Parathyroid adenoma (tissue), 2 donors: ENCODE data around the gene PRLH.

Experiments
- H2AFZ ChIP-seq: fragments of 300-600 bp; sonication (generic); one replicate; pipeline ENCODE4 v1.7.0; 2017; ENCODE audit warnings: antibody characterized with exemption, mild to moderate bottlenecking
- H3K27ac ChIP-seq: fragments of 300-600 bp; sonication (generic); one replicate; pipeline ENCODE4 v1.7.0; 2017
- H3K27me3 ChIP-seq: fragments of 300-600 bp; sonication (generic); one replicate; pipeline ENCODE4 v1.7.0; 2017; ENCODE audit warnings: low read length; ENCODE audit not compliant: control insufficient read depth, insufficient read depth
- H3K36me3 ChIP-seq: fragments of 300-600 bp; sonication (generic); one replicate; pipeline ENCODE4 v1.7.0; 2017; ENCODE audit warnings: low read length; ENCODE audit not compliant: control insufficient read depth, insufficient read depth
- H3K4me1 ChIP-seq: fragments of 300-600 bp; sonication (generic); one replicate; pipeline ENCODE4 v1.7.0; 2017; ENCODE audit warnings: control low read depth
- H3K4me2 ChIP-seq: fragments of 300-600 bp; sonication (generic); one replicate; pipeline ENCODE4 v1.7.0; 2017; ENCODE audit warnings: low read length
- H3K4me3 ChIP-seq: fragments of 300-600 bp; sonication (generic); one replicate; pipeline ENCODE4 v1.7.0; 2017; ENCODE audit warnings: low read depth, low read length
- H3K79me2 ChIP-seq: fragments of 300-600 bp; sonication (generic); one replicate; pipeline ENCODE4 v1.7.0; 2017; ENCODE audit warnings: control low read depth
- H3K9ac ChIP-seq: fragments of 300-600 bp; sonication (generic); one replicate; pipeline ENCODE4 v1.7.0; 2017; ENCODE audit warnings: mild to moderate bottlenecking
- H3K9me3 ChIP-seq: fragments of 300-600 bp; sonication (generic); one replicate; pipeline ENCODE4 v1.7.0; 2017; ENCODE audit warnings: low read length; ENCODE audit not compliant: control insufficient read depth
- TF ChIP-seq, protein P1 (sequence below): fragments of 300-600 bp; sonication (generic); IDR thresholded peaks from one replicate; pipeline ENCODE4 v1.7.0; 2017; ENCODE audit warnings: antibody characterized with exemption, mild to moderate bottlenecking
- donor health status: primary hyperparathyroidism.

PRLH gene

DNA sequence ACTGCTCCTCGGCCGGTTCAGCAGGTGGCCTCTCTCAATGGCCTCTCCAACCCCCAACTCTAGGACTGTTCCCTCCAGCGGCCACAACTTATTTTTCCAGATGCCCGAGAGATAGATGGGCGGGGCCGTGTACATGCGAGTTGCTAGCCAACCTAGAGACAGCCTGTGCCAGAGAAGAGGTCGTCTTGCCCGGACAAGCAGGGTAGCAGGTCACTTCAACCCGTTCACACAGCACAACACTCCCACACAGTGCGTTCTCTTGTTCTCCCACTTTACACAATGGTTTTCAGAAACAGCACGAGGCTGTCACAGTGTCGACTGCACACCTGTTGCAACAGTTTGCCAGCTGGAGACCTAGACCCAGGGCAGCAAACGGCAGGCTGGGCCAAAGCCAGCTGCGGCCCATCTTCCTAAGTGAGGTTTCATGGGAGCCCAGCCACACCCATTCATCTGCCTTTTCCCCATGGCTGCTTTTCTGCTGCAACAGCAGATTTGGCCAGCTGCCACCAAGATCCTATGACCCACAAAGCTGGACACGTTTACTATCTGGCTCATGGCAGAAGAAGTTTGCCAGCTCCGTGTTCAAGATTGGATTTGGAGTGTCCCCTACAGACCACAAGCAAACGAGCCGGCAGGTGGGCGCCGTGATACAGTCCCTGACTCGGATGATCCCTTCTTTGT lies 7.3 kb upstream of the PRLH start:
- no peak overlapping the region for H2AFZ ChIP-seq
- H3K4me1 ChIP-seq: no peaks in the 10 kb centered on the region
- no peaks in the 10 kb centered on the region for H3K79me2 ChIP-seq
- no peak overlapping the region for H3K27ac ChIP-seq
- H3K9ac ChIP-seq: no peak overlapping the region
- H3K9me3 ChIP-seq: no peaks in the 10 kb centered on the region
- TF ChIP-seq, protein P1, sequence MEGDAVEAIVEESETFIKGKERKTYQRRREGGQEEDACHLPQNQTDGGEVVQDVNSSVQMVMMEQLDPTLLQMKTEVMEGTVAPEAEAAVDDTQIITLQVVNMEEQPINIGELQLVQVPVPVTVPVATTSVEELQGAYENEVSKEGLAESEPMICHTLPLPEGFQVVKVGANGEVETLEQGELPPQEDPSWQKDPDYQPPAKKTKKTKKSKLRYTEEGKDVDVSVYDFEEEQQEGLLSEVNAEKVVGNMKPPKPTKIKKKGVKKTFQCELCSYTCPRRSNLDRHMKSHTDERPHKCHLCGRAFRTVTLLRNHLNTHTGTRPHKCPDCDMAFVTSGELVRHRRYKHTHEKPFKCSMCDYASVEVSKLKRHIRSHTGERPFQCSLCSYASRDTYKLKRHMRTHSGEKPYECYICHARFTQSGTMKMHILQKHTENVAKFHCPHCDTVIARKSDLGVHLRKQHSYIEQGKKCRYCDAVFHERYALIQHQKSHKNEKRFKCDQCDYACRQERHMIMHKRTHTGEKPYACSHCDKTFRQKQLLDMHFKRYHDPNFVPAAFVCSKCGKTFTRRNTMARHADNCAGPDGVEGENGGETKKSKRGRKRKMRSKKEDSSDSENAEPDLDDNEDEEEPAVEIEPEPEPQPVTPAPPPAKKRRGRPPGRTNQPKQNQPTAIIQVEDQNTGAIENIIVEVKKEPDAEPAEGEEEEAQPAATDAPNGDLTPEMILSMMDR: no peak
- no peaks in the 10 kb centered on the region for H3K36me3 ChIP-seq
- no peak overlapping the region for H3K4me3 ChIP-seq
- no peak overlapping the region for H3K4me2 ChIP-seq
- no peaks in the 10 kb centered on the region for H3K27me3 ChIP-seq

DNA sequence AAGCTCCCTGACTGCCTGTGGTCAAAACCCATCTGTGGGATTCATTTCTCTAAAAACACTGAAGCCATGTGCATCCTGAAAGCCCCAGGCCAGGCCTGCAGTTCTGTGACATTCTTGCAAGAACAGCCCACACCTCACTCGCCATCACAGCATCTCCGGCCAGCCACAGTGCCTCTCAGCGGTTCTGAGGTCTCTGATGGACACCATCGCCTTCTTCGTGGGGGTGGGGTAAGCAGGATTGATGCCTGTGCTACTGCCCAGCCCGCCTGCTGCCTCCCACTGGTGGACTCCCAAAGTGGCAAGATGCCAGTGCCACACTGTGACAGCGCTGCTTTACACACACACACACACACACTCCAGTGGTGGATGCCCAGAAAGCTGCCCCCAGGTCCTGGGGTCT lies 5.2 kb upstream of the PRLH start:
- TF ChIP-seq, protein P1: no peak

DNA sequence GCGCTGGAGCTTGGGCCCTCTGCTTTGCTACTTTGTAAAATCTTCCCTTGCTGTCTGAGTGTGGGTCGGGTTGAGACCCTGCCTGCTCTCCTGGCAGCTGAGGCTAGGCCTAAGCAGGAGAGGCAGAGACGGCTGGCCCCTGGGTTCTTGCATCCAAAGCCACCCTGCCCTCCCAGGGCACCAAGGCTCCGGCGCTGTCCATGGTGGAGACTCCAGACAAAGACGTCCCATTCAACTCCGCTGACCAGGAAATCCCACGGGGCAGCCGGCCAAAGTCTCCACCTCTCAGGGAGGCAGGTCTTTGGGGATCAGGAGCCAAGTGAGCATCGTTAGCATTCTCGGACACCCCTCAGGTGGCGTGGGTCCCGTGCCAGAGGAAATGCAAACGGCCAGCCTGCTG lies 2.6 kb upstream of the PRLH start:
- TF ChIP-seq, protein P1: no peak
- H3K79me2 ChIP-seq: no peaks in the 10 kb centered on the region
- no peaks in the 10 kb centered on the region for H3K9me3 ChIP-seq
- no peaks in the 10 kb centered on the region for H3K36me3 ChIP-seq
- H3K9ac ChIP-seq: no peak overlapping the region
- no peaks in the 10 kb centered on the region for H3K27me3 ChIP-seq
- H3K4me1 ChIP-seq: no peaks in the 10 kb centered on the region
- no peak overlapping the region for H2AFZ ChIP-seq
- no peak overlapping the region for H3K4me3 ChIP-seq
- H3K27ac ChIP-seq: no peak overlapping the region
- H3K4me2 ChIP-seq: no peak overlapping the region

More for the DNA sequence above, 5.2 kb upstream of the PRLH start:
- Histone ChIP-seq H3K27me3 (no peaks in the 10 kb centered on the region), H3K27ac (no peak overlapping the region), H3K36me3 (no peaks in the 10 kb centered on the region), H3K4me1 (no peaks in the 10 kb centered on the region), H3K4me3 (no peak overlapping the region), H3K4me2 (no peak overlapping the region), H3K9ac (no peak overlapping the region), H3K9me3 (no peaks in the 10 kb centered on the region), H3K79me2 (no peaks in the 10 kb centered on the region), H2AFZ (no peak overlapping the region)

DNA sequence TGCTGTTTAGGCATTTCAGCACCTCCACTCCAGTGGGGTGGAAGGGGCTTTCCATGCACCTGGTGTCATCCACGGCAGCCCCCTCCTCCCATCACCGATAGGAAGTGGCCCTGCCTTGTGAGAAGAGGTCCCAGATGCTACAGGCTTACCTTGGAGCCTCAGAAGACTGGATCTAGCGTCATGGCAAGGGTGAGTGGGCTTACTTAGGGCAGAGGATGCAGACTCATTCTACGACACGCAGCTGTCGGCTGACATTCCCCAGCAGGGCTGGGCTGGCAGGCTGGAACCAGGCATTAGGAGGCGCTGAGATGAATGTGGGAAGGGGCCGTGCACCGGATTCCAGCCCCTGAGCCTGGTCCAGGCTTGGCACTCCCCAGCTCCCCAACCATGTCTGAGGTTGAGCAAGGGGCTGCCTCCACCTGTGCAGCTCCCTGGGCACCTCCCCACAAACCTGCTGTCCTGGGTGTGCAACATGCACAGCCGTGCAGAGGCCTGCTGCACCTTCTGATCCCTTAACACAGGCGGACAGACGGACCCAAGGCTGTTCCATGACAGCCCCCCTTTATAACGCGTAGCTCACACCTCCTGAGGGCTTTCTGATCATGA lies 1.7 kb upstream of the PRLH start:
- Histone ChIP-seq H3K79me2 (no peaks in the 10 kb centered on the region), H3K27ac (no peak overlapping the region), H3K9ac (no peak overlapping the region), H3K4me2 (no peak overlapping the region), H3K4me3 (no peak overlapping the region), H3K4me1 (no peaks in the 10 kb centered on the region), H3K27me3 (no peaks in the 10 kb centered on the region), H3K9me3 (no peaks in the 10 kb centered on the region), H2AFZ (no peak overlapping the region), H3K36me3 (no peaks in the 10 kb centered on the region)
- TF ChIP-seq, protein P1: no peak

DNA sequence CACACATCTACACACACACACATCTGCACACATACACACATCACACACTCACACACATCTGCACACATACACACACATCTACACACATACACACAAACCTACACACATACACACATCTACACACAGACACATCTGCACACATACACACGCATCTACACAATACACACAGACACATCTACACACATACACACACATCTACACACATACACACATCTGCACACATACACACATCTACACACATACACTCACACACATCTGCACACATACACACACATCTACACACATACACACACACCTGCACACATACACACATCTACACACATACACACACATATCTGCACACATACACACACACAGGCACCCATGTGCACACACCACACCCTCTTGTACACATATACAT lies 400 bp upstream of the PRLH start:
- no peak overlapping the region for H3K4me3 ChIP-seq
- H3K4me2 ChIP-seq: no peak overlapping the region
- H3K36me3 ChIP-seq: no peaks in the 10 kb centered on the region
- no peak overlapping the region for H2AFZ ChIP-seq
- no peaks in the 10 kb centered on the region for H3K27me3 ChIP-seq
- H3K9me3 ChIP-seq: no peaks in the 10 kb centered on the region
- TF ChIP-seq, protein P1: no peak
- no peaks in the 10 kb centered on the region for H3K79me2 ChIP-seq
- no peaks in the 10 kb centered on the region for H3K4me1 ChIP-seq
- H3K9ac ChIP-seq: no peak overlapping the region
- H3K27ac ChIP-seq: no peak overlapping the region
